ENCODE results near the gene STARD8. TPM values are rescaled to one million over a fixed set of nuclear protein-coding genes. Genes with fewer than 3 reads are reported as not detected.

STARD8 gene
- polyA plus RNA-seq, 2 of the 4 experiments (the other 2 are of a cell fraction), result 1.6 to 1.7 TPM

- ATAC-seq, result no peak; a peak in 2 of 6 replicates
- POLR2A ChIA-PET, result no interaction called here
- CTCF ChIA-PET, result interaction anchor here (2.0 kb wide), 1 partner anchor 8 kb away, joined by 5 read pairs; no protein-coding TSS in a partner anchor
- Histone ChIP-seq H3K4me1 (no peaks in the 10 kb centered on the region), H3K4me3 (no peak overlapping the region), H3K9me3 (no peaks in the 10 kb centered on the region), H3K27ac (no peak overlapping the region), H3K4me2 (no peak overlapping the region)
- 89% methylated on average over 6 of the region's 14 CpGs for WGBS (ENCODE audit: missing lambda C conversion rate)
- no peak for DNase-seq (ENCODE audit: low read depth in 1 of 2, low spot score in 1 of 2)
- no peak for TF ChIP-seq RARB (CRISPR knock-in tag; IDR thresholded peaks at IDR 0.05)
- TF ChIP-seq EHMT2 (IDR thresholded peaks at IDR 0.05; ENCODE audit: low read depth), result no peak
- TF ChIP-seq JUN (IDR thresholded peaks at IDR 0.05), result no peak
- TF ChIP-seq CEBPB (IDR thresholded peaks at IDR 0.05), result no peak
- no peak for TF ChIP-seq EHF (CRISPR knock-in tag; IDR thresholded peaks at IDR 0.05)
- no peak for TF ChIP-seq RNF2 (IDR thresholded peaks at IDR 0.05; ENCODE audit: borderline replicate concordance, low read depth)
- no peak for TF ChIP-seq PHF8 (IDR thresholded peaks at IDR 0.05; ENCODE audit: borderline replicate concordance, low read depth)
- TF ChIP-seq MYC (IDR thresholded peaks at IDR 0.05; ENCODE audit: borderline replicate concordance, low read length), result no peak
- TF ChIP-seq KDM5A (IDR thresholded peaks at IDR 0.05), result no peak
- no peak for FAIRE-seq
Observed at GRCh38 chrX:68719181-68719903, 71.9 kb downstream of the STARD8 start.

- no peak overlapping the region for H3K4me3 ChIP-seq
- FAIRE-seq, result peak; percentile 49
- 93% methylated on average over 5 of the region's 11 CpGs for WGBS (ENCODE audit: missing lambda C conversion rate)
Observed at GRCh38 chrX:68719904-68720614, 72.6 kb downstream of the STARD8 start.

GRCh38 chrX:68720851-68721250, 73.4 kb downstream of the STARD8 start:
- ChIA-PET CTCF (interaction anchor here (0.9 kb wide), 1 partner anchor 209 kb away, joined by 3 read pairs; no protein-coding TSS in a partner anchor), POLR2A (no interaction called here)
- Histone ChIP-seq H3K4me2 (no peak overlapping the region), H3K4me3 (no peak overlapping the region), H3K4me1 (no peaks in the 10 kb centered on the region), H3K27ac (no peak overlapping the region), H3K9me3 (no peaks in the 10 kb centered on the region)
- ATAC-seq, result no peak
- DNase-seq (ENCODE audit: low read depth in 1 of 2, low spot score in 1 of 2), result no peak
- 92% methylated on average over 9 of the region's 9 CpGs for WGBS (ENCODE audit: missing lambda C conversion rate)
- no peak for TF ChIP-seq HES2 (IDR thresholded peaks at IDR 0.05)
- TF ChIP-seq POLR2A (IDR thresholded peaks at IDR 0.05; ENCODE audit: low read length), result no peak
- TF ChIP-seq PBX3 (IDR thresholded peaks at IDR 0.05), result no peak
- TF ChIP-seq ZSCAN20 (CRISPR knock-in tag; IDR thresholded peaks at IDR 0.05), result no peak
- peak; percentile 63 for FAIRE-seq

More at GRCh38 chrX:68719904-68720614, 72.6 kb downstream of the STARD8 start:
- no peak overlapping the region for H3K4me2 ChIP-seq
- DNase-seq (ENCODE audit: low read depth in 1 of 2, low spot score in 1 of 2), result peak in 1 of 2 experiments; percentile 16
- H3K4me1 ChIP-seq, result no peaks in the 10 kb centered on the region
- no peak overlapping the region for H3K27ac ChIP-seq
- CTCF ChIA-PET, result interaction anchor here (0.9 to 2.0 kb wide), 2 partner anchors 9 to 208 kb away, joined by 3 to 5 read pairs; no protein-coding TSS in a partner anchor
- TF ChIP-seq HMGXB4 (CRISPR knock-in tag; IDR thresholded peaks at IDR 0.05; ENCODE audit: borderline replicate concordance), result no peak
- no peak for TF ChIP-seq MAX (IDR thresholded peaks at IDR 0.05)
- TF ChIP-seq SMC3 (IDR thresholded peaks at IDR 0.05), result no peak
- no peak for TF ChIP-seq MAZ (IDR thresholded peaks at IDR 0.05; ENCODE audit: borderline replicate concordance, low read depth, low read length)
- no peak for TF ChIP-seq HOXB13 (CRISPR knock-in tag; IDR thresholded peaks at IDR 0.05; ENCODE audit: low read depth)
- TF ChIP-seq TP53 (CRISPR knock-in tag; IDR thresholded peaks at IDR 0.05), result no peak
- TF ChIP-seq KDM5A (IDR thresholded peaks at IDR 0.05), result no peak
- no peak for TF ChIP-seq FOXS1 (CRISPR knock-in tag; IDR thresholded peaks at IDR 0.05)
- ATAC-seq, result peak; percentile 77 to 94
- POLR2A ChIA-PET, result no interaction called here
- H3K9me3 ChIP-seq, result no peaks in the 10 kb centered on the region

Data from A549 (cell line).